GM18526 (cell line): ENCODE data around the gene CDC42BPA.

Source experiments
- POLR2A ChIP-seq: IDR thresholded peaks from 3 replicates; pipeline ENCODE4 v1.6.1; 2011; ENCODE audit not compliant: insufficient read length; ENCODE audit errors: extremely low read depth

CDC42BPA gene

GRCh38 chr1:226995365-226996332 is 322.6 kb downstream of the CDC42BPA start:
- TF ChIP-seq POLR2A, result no peak

- no peak for TF ChIP-seq POLR2A
These were observed 323.5 kb downstream of the CDC42BPA start for GRCh38 chr1:226994586-226995364.

GRCh38 chr1:226993814-226994585 is 324.3 kb downstream of the CDC42BPA start:
- TF ChIP-seq POLR2A, result no peak

GRCh38 chr1:226991920-226992319 is 326.4 kb downstream of the CDC42BPA start:
- no peak for TF ChIP-seq POLR2A

- TF ChIP-seq POLR2A, result no peak
These were observed 328.1 kb downstream of the CDC42BPA start for GRCh38 chr1:226990133-226990716.

GRCh38 chr1:226989085-226989920 is 329.0 kb downstream of the CDC42BPA start:
- no peak for TF ChIP-seq POLR2A

- TF ChIP-seq POLR2A, result no peak
These were observed 330.0 kb downstream of the CDC42BPA start for GRCh38 chr1:226988334-226988666.

- no peak for TF ChIP-seq POLR2A
These were observed 330.5 kb downstream of the CDC42BPA start for GRCh38 chr1:226987623-226988333.

- TF ChIP-seq POLR2A, result no peak
These were observed 331.1 kb downstream of the CDC42BPA start for GRCh38 chr1:226987179-226987536.

GRCh38 chr1:226986496-226987178 is 331.7 kb downstream of the CDC42BPA start:
- TF ChIP-seq POLR2A, result no peak

GRCh38 chr1:226985839-226986463 is 332.3 kb downstream of the CDC42BPA start:
- no peak for TF ChIP-seq POLR2A

- TF ChIP-seq POLR2A, result no peak
These were observed 333.0 kb downstream of the CDC42BPA start for GRCh38 chr1:226985239-226985838.
